Activated CD8-positive, alpha-beta memory T cell treated with anti-CD3 and anti-CD28 coated beads, Interleukin-2, amount 50 U/mL, for 24 hours (primary cell): ENCODE results near the gene LBX2.
"Not testable (repeated sequence)": the region's sequence is repeated elsewhere in the genome, so short reads cannot be mapped to it uniquely, and the experiment has no call there.

Source experiments
- DNase-seq: peaks from one replicate; pipeline ENCODE4 v3.0.0-alpha.2; 2020; ENCODE audit errors: extremely low read depth

LBX2 gene

GRCh38 chr2:74504591-74504990, 5.2 kb upstream of the LBX2 start:
- no peak for DNase-seq

GRCh38 chr2:74503506-74504475, 4.4 kb upstream of the LBX2 start:
- DNase-seq, result no peak

- no peak for DNase-seq
Observed at GRCh38 chr2:74502720-74503505, 3.5 kb upstream of the LBX2 start.

GRCh38 chr2:74502147-74502719, 2.8 kb upstream of the LBX2 start:
- no peak for DNase-seq

GRCh38 chr2:74501335-74502071, 2.1 kb upstream of the LBX2 start:
- no peak for DNase-seq

GRCh38 chr2:74500578-74500946, 1.2 kb upstream of the LBX2 start:
- DNase-seq, result no peak

- no peak for DNase-seq
Observed at GRCh38 chr2:74499940-74500577, 656 bp upstream of the LBX2 start.

GRCh38 chr2:74498500-74499266, 720 bp downstream of the LBX2 start:
- DNase-seq, result no peak

- DNase-seq, result no peak
Observed at GRCh38 chr2:74497777-74498499, 1.5 kb downstream of the LBX2 start.

- no peak for DNase-seq
Observed at GRCh38 chr2:74496997-74497776, 2.2 kb downstream of the LBX2 start.

GRCh38 chr2:74495440-74495839, 4.0 kb downstream of the LBX2 start:
- no peak for DNase-seq

GRCh38 chr2:74493546-74493945, 5.9 kb downstream of the LBX2 start:
- DNase-seq, result no peak

- DNase-seq, result no peak
Observed at GRCh38 chr2:74491648-74492544, 7.5 kb downstream of the LBX2 start.

GRCh38 chr2:74489906-74490305, 9.5 kb downstream of the LBX2 start:
- no peak for DNase-seq

GRCh38 chr2:74488643-74489481, 10.5 kb downstream of the LBX2 start:
- no peak for DNase-seq

GRCh38 chr2:74486141-74486540, 13.3 kb downstream of the LBX2 start:
- no peak for DNase-seq

- DNase-seq, result not testable (repeated sequence)
Observed at GRCh38 chr2:74483675-74484164, 15.7 kb downstream of the LBX2 start.
